NCI-H1930 (cell line): Measurements from ENCODE around the gene ANAPC13.
A peak's percentile ranks its signal among the peaks of the same experiment; 100 is the strongest.

Source experiments
- DNase-seq, 2 experiments: peaks; one replicate each; lab custom pipeline; 2025; lab: John Stamatoyannopoulos, UW

The ANAPC13 gene, protein sequence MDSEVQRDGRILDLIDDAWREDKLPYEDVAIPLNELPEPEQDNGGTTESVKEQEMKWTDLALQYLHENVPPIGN

DNA sequence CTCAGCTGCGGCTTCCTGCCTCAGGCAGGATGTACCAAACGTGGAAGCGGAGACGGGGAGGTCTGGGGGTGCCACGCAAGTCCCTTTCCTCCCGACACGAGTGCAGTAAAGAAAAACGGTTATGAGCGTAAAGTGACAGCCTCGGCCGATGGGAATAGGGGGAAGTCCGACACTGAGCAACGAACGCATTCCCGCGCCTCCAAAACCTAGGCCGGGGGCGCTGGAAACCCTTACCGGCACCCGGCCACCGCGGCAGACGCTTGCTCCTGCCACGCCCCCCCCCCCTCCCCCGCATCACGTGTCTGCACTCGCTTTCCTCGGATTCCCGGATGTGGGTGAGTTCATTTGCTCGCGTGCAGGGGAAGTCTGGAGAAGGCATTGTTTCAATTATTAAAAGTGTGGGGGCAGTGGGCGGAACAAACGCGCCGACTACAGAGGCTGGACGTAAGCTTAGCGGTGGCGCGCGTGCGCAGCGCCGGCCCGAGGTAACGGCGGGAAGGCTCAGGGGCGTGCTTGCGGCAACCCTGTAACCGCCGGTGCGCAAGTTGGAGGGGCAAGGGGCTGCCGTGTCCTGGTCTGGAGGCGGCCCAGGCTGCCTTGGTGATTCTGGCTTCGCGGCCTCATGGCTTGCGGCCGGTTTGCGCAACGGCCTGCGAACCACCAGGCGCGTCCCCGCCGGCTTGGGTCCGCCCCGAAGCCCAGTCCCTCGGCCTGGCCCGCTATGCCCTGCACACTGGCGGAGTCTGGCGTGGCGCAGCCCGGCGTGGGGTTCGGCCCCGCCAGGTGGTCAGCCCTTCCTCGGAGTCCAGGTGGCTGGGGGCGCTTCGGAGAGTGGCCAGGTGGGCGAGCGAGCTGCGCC is at the start of gene ANAPC13, which contains the start of gene CEP63:
Gene ANAPC13, minus strand, starts transcription at position 268 of the 859 bp plus-strand sequence. CDS start 3,081 bp downstream, outside the sequence.
Gene CEP63, plus strand, starts transcription at position 340 of the 859 bp plus-strand sequence. CDS start 9,264 bp downstream, outside the sequence.
- peak; percentile 94 to 96 for DNase-seq

DNA sequence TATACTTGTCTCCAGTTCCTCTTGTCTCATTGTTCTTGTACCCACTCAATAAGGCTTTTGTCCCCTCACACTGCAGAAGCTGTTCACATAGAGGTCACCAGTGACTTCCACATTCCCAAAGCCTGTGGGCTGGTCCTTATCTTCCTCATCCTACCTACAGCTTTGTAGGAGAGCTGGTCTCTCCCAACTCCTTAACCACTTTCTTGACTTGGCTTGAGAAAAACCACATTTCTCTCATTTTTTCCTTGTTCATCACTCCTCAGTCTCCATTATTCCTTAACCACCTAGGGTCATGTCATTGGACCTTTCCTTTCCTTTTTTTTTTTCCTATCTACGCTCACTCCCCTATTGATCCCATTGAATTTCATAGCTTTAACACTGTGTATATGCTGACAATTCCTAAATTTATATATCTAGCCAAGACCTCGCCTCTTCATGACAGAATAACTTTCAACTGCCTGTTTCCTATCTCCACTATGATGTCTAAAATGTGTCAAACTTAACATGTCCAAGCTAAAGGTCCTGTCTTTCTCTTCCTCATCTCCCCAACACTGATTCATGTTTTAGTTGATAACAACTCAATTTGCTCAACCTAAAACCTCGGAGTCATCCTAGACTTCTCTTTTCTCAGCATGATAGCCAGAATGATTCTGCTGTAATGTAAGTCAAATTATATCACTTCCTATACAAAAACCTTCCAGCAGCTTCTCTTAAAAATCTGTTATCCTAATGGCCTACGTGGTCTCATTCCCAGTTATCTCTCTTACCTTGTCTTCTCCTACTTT is 49.6 kb upstream of the ANAPC13 start:
- no peak for DNase-seq

DNA sequence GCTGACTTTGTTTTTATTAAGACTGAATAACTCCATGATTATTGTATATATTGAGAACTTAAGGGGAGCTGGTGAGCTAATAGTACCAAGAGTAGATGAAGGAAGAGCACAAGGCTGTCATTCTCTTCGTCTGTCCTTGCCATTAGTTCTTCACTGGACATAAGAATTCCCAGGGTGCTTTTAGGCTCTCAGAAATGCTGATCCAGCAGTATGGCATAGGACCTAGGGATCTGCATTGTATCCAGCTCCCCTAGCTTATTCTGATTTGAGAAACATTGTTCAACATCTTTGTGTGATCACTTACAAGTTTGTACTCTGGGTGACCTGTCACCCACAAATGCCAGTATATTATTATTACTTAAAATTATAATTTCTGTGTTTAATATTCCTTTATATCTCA is 47.7 kb upstream of the ANAPC13 start:
- no peak for DNase-seq

DNA sequence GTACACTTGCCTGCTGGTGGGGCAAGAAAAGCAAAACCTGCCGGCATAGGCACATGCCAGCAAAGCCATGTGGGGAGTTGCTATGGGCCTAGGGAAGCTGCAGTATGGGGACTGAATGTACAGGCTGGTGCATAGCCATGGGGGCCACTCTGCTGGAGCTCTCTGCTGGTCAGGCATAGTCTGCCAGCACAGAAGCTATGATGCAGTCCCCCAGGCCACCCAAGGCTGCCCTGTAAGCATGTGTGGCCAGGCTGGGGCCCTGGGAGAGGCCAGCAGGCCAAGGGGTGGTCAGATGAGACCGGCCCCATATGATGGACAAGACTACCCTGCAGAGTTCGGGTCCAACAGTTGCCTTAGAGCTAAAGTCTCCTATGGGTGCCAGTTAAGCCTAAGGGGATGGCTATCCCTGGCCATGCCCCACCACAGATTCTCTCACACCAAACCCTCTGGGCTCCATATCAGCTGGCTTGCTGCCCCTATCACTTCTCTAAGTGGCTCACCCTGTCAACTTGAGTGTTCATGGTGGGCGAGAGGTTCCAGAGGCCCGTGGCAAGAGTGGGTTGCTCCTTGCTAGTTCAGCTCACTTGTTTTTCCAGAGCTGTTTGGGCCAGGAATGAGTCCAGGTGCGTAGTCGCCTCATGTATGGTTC is 41.9 kb upstream of the ANAPC13 start:
- no peak for DNase-seq

DNA sequence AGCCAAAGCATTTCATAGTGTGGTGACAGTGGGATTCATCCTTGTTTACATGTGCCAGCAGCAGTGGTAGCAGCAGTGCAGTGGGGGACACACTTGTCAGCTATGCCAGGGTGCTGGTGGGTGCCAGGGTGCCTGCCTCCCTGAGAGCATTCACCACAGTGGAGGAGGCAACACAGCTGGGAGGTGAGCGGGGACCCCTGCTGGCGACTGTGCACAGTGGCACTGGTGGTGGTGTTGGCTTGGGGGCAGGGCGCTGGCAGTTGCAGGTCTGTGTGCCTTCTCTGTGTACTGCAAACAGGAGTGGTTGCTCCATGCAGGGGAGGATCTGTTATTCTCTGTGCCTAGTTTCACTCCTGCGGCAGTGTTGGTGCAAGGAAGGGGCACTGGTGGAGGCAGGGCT is 41.3 kb upstream of the ANAPC13 start:
- DNase-seq = no peak

DNA sequence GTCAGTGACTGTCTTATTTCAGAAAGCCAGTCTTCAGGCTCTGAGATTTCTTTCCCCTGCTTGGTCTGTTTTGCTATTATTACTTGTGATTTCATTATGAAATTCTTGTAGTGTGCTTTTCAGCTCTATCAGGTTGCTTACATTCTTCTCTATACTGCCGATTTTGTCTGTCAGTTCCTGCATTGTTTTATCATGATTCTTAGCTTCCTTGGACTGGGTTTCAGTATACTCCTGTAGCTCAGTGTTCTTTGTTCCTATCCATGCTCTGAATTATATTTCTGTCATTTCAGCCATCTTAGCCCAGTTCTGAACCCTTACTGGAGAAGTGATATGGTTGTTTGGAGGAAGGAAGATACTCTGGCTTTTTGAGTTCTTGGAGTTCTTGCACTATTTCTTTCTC is 40.5 kb upstream of the ANAPC13 start:
- no peak for DNase-seq

DNA sequence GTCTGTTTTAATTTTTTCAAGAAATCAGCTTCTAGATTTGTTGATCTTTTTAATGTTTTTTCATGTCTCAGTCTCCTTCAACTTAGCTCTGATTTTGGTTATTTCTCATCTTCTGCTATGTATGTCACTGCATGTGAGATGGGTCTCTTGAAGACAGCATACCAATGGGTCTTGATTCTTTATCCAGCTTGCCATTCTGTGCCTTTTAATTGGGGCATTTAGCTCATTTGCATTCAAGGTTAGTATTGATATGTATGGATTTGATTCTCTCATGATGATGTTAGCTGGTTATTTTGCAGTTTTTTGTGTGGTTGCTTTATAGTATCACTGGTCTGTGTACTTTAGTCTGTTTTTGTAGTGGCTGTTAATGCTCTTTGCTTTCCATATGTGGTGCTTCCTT is 39.5 kb upstream of the ANAPC13 start:
- no peak for DNase-seq

DNA sequence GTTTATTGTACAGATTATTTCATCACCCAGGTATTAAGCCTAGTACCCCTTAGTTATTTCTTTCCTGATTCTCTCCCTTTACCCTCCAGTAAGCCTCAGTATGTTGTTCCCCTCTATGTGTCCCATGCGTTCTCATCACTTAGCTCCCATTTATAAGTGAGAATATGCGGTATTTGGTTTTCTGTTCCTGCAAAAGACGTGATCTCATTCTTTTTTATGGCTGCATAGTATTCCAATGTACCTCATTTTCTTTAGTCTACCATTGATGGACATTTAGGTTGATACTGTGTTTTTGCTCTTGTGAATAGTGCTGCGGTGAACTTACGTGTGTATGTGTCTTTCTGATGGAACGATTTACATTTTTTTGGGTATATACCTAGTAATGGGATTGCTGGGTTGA is 36.8 kb upstream of the ANAPC13 start:
- no peak for DNase-seq

DNA sequence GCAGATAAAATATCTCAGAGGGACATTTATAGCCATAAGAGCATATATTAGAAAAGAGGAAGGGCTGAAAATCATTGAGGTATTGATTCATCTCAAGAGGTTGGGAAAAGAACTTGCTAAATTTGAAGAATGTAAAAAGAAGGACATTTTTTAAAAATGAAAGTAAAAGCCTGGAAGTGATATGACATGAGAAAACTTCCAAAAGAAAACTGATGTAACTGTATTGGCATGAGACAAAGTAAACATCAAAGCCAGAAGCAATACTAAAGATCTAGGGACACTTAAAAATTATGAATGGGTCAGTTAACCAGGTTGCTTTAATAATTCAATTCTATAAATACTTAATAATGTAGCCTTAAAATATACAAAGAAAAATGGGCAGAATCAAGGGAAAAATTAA is 32.0 kb upstream of the ANAPC13 start:
- DNase-seq = no peak

DNA sequence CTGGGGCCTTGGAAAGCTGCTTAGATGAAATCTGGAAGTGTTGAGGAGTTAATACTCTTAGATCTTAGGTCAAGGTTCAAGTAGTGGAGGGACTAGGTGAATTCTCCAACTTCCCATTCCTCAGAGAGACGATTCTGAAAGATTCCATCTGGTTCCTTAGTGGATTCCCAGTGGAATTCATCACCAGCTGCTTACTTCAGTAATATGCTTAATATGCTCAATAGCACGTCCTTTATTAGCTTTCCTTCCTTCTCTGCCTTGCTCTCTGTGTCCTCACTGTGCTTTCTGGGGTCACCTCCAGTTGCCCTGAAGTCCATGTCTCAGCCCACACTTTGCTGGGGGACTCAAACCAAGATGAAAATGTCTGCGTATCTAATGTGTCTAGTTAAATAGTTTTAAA is 31.1 kb upstream of the ANAPC13 start:
- no peak for DNase-seq

DNA sequence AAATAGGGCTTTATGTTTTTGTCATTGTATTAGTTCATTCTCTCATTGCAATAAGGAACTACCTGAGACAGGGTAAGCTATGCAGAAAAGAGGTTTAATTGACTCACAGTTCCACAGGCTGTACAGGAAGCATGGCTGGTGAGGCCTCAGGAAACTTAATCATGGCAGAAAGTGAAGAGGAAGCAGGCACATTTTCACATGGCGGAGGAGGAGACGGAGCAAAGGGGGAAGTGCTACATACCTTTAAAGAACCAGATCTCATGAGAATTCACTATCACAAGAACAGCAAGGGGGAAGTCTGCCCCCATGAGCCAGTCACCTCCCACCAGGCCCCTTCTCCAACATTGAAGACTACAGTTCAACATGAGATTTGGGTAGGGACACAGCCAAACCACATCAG is 25.7 kb upstream of the ANAPC13 start:
- no peak for DNase-seq

DNA sequence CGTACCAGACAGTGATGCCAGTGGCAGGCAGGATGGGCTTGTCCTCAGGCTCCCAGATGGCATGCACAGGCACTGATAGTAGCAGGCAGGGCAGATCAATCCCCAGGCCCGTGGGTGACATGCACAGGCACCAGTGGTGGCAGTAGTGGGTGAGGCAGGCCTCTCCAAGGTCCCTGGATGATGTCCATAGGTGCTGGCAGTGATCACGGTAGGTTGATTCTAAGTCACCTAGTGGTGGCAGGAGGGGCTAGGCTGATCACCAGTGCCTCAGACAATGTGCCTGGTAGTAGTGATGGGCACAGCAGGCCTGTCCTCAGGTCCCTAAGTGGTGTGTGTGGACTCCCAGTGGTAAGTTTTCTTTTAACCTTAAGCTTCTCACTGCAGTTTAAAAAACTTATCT is 19.7 kb upstream of the ANAPC13 start:
- DNase-seq = no peak

DNA sequence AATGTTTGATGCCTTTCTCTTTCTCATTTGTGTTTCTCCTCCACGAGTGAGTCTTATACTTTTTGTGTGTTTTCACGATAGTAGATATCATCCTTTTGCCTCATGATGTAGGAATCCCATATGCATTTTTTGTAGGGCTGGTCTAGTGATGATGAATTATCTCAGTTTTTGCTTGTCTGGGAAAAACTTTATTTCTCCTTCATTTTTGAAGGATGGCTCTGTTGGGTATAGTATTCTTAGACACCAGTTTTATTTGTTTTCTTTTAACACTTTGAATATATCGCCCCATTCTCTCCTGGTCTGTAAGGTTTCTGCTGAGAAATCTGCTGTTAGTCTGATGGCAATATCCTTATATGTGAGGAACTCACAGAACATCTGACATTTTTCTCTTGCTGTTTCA is 18.3 kb upstream of the ANAPC13 start:
- no peak for DNase-seq

DNA sequence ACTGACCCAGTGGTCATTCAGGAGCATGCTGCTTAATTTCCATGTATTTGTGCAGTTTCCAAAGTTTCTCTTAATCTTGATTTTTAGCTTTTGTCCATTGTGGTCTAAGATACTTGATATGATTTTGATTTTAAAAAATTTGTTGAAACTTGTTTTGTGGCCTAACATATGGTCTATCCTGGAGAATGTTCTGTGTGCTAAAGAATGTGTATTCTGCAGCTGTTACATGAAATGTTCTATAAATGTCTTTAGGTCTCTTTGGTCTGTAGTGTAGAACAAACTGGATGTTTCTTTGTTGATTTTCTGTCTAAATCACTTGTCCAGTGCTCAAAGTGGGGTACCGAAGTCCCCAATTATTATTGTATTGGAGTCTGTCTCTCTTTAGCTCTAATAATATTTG is 17.5 kb upstream of the ANAPC13 start:
- no peak for DNase-seq

DNA sequence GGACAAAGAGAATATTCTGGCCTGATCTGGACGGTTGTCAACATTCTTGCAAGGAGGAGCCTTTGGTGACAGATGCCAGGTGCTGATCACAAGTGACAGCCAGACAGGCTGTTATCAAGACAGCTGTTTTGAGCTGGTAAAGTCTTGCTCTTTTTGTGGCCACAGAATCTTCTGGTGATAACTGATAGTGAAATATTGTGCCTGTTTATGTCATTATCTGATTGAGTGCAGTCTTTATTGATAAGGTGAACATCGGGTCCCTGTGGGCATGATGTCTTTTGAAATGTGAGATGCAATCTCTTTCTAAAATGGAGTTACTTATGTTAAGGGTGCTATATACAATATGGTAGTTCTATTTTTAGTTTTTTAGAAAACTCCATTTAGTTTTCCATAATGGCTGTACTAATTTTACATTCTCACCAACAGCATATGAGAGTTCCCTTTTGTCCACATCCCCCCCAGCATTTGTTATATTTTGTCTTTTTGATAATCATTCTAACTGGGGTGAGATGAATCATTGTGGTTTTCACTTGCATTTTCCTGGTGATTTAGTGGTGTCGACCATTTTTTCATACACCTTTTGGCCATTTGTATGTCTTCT is 10.8 kb upstream of the ANAPC13 start:
- no peak for DNase-seq

DNA sequence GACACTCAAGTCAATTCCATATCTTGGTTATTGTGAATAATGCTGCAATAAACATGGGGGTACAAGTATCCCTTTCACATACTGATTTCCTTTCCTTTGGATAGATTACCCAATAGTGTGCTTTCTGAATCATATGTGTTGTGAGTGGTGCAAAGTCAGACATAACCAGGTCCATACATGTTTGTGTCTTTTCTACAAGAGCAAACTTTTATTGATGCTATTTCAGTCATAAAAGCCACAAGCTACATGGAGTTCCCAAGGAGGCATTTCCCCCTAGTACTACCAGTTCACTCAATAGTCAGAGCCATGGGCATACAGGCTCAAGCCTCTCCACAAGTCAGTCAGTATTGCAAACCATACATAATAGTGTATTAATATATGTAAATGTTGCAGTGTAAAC is 10.2 kb upstream of the ANAPC13 start:
- no peak for DNase-seq

DNA sequence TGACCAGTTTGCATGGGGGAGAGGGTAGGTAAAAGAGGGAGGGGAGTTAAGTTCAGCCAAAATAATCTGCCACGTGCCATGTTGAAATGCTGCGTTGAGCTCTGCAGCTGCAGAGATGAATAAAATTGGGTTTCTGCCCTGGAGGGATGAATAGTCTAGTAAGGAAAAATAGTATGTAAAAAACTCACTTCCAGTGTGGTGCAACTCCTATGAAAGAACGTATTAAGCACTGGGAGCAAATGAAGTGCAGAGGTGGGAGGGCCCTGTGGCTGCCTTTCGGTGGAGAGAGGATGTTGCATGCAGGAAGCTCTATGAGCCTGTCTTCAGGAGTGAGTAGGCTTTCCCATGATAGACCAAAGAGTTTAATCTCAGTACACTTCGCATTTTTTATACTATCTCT is 8.7 kb upstream of the ANAPC13 start:
- DNase-seq = no peak

DNA sequence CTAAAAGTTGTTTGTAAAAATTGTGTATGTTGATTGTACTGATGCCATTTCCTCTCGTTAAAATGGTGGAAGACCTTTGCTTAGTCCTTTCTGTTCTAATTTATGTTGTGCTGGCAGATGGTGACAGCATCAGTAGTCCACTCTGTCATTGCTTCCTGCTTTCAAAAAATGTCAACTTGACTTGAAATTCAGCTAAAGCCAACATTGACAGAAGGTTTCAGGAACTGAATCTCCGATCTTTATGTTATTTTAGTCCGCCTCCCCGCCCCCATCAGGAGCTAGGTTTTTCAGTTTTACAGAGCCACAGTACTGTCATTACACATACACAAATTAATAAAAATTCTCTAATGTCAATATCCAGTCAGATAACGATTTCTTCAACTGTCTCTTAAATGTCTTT is 1.6 kb upstream of the ANAPC13 start:
- no peak for DNase-seq

DNA sequence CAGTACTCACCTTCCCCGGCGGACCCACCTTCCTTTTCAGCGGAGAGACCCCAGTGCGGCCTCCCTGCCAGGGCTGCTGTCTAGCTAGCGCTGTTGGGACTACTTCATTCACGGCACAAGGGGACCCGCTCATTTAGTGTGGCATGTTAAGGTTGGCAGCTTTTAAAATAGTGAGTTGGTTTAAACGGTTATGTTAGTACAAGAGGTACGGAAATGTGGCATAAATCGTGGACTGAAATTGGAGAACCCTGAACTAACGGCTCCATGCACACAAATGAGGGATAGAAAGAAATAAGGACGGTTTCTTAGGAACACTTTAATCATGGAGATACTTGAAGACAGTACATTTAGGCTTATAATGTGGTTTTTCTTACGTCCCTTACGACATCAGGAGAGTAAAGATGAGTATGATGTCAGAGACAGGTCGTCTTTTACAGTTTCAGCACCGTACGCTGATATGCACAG is 824 bp upstream of the ANAPC13 start:
- peak in 1 of 2 experiments; percentile 4 for DNase-seq

DNA sequence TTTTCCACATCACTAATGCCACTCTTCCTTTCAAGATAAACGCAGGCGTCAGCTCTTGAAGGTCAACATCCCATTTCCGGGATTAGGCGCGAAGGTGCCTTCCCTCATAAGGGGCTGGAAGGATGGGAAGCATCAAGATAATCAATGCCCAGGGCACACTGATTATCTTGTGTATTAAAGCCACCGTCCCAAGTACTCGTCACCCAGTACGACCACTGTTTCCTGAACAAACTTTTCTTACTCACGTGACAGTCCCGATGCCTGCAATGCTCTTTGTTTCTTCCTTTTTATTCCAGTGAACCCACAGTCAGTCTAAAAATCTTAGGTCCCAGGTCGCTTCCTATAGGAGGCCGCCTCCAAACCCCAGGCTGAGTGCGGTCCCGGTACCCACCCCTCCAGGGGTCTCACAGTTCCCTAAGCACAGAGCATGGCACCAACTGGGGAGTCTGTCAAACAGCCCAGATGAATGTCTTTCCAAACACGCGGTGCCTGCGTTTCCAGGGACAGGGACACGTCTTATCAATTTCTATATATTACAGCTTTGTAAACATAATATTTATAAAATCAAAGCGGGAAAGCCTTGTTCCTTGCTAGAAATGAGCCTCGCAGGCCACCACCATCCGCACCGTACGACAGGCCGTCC is 589 bp downstream of the ANAPC13 start:
- no peak for DNase-seq

DNA sequence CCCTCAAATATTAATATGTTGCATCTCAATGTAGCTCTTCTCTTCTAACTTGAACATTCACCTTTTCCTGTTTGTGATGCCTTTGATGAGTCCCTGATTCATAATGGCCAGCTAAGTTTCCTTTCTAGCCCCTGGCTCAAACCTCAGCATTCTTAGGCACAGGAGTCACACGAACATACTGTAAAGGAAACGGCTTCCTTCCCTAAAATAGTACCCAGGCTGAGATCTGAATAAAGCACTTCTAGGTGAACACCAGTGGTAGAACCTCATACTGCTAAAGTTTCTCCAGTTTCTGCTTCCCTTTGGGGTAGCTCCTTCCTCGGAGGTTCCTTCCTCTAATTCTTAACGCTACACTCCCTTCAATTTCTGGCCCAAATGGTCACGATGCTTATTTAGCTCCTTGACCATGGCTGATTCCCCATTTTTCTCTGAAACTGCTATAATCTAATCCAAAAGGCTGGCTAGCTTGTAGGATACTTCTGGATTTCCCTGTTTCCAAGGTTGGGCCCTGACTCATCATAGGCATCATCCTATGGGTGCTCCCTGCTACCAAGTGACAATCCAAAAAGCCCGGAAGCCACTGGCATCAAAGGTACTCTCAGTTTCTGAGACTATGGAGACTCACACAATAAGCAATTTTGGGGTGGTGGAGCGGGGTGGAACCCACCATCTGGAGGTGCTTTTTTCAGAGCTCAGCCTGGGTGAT is 2.4 kb downstream of the ANAPC13 start:
- no peak for DNase-seq
